Caco-2 (cell line): ENCODE results near the gene SLC39A5. TPM values are rescaled to one million over a fixed set of nuclear protein-coding genes. Genes with fewer than 3 reads are reported as not detected.
A peak's percentile ranks its signal among the peaks of the same experiment; 100 is the strongest.

Source experiments
- BruUV-seq: library from RNA; stranded (reverse); fragments of 400-500 nt; replicated peaks from 2 replicates; lab custom pipeline; 2021; lab: Mats Ljungman, UMichigan
- CTCF ChIA-PET: fragments of 300-600 bp; sonication (Branson Sonifier 250); formaldehyde crosslinking; loops from one replicate; lab custom pipeline; 2022; ENCODE audit warnings: antibody characterized with exemption; lab: Charles Lee
- POLR2A ChIA-PET: fragments of 300-600 bp; sonication (Branson Sonifier 250); formaldehyde crosslinking; loops from one replicate; lab custom pipeline; 2022; ENCODE audit warnings: antibody characterized with exemption; lab: Charles Lee
- DNase-seq, 2 experiments: peaks; one replicate each; pipeline versions ENCODE4 v3.0.0 to v3.0.0-alpha.2; 2020 to 2022
- H3K27me3 ChIP-seq: replicated peaks from 2 replicates; pipeline ENCODE4 v1.6.0; 2011; ENCODE audit warnings: low read length; ENCODE audit not compliant: control insufficient read depth, insufficient read depth
- H3K36me3 ChIP-seq: 2 replicates; pipeline ENCODE4 v1.5.1; 2011; ENCODE audit warnings: low read length; ENCODE audit not compliant: control insufficient read depth, insufficient read depth
- H3K4me1 ChIP-seq: fragments of 250-450 bp; sonication (Bioruptor Pico); 2 replicates; pipeline ENCODE4 v1.5.1; 2020; ENCODE audit warnings: mild to moderate bottlenecking
- H3K4me3 ChIP-seq: 2 replicates; pipeline ENCODE4 v1.5.1; 2011; ENCODE audit warnings: low read depth, mild to moderate bottlenecking, control low read depth, low read length
- H3K9me3 ChIP-seq: fragments of 250-450 bp; sonication (Bioruptor Pico); 2 replicates; pipeline ENCODE4 v1.5.1; 2020; ENCODE audit warnings: mild to moderate bottlenecking, moderate library complexity
- H3K27ac Mint-ChIP-seq: one replicate; pipeline ENCODE4 v1.8.0; 2022; ENCODE audit warnings: mixed read lengths; ENCODE audit not compliant: unreplicated experiment
- H3K27me3 Mint-ChIP-seq: one replicate; pipeline ENCODE4 v1.8.0; 2022; ENCODE audit warnings: mixed read lengths; ENCODE audit not compliant: insufficient read depth, unreplicated experiment
- H3K36me3 Mint-ChIP-seq: one replicate; pipeline ENCODE4 v1.8.0; 2022; ENCODE audit warnings: mild to moderate bottlenecking, mixed read lengths; ENCODE audit not compliant: insufficient read depth, unreplicated experiment
- H3K4me1 Mint-ChIP-seq: one replicate; pipeline ENCODE4 v1.8.0; 2022; ENCODE audit warnings: low read depth, mixed read lengths; ENCODE audit not compliant: unreplicated experiment
- H3K4me3 Mint-ChIP-seq: one replicate; pipeline ENCODE4 v1.8.0; 2022; ENCODE audit warnings: mild to moderate bottlenecking, moderate library complexity, mixed read lengths; ENCODE audit not compliant: unreplicated experiment
- H3K9me3 Mint-ChIP-seq: one replicate; pipeline ENCODE4 v1.8.0; 2022; ENCODE audit warnings: mixed read lengths; ENCODE audit not compliant: unreplicated experiment
- CTCF ChIP-seq, 2 experiments: fragments of 200-600 bp in 1 of 2; IDR thresholded peaks; 1 replicate in 1 of 2; 2 replicates in 1 of 2; pipeline versions ENCODE4 v1.5.1 to v1.8.0; 2011 to 2022; ENCODE audit warnings: antibody characterized with exemption in 1 of 2, control low read depth in 1 of 2, inconsistent platforms in 1 of 2, low read depth in 1 of 2, low read length in 1 of 2, mild to moderate bottlenecking in 1 of 2, moderate library complexity in 1 of 2; ENCODE audit not compliant: insufficient read depth in 1 of 2, severe bottlenecking in 1 of 2, unreplicated experiment in 1 of 2
- intact Hi-C: fragments of 100-400 bp; cut with micrococcal nuclease; formaldehyde crosslinking; loops from one replicate; pipeline ENCODE4 v1.10.0; 2022; ENCODE audit not compliant: unreplicated experiment
- total RNA-seq: library from RNA; stranded (reverse); gene quantifications from 2 replicates; pipeline ENCODE4 v1.2.3, GENCODE V29; 2022

Gene SLC39A5
- total RNA-seq, 1 experiment from 2014 or later = 110 TPM

GRCh38 chr12:56221757-56222530 lies 7.9 kb upstream of the SLC39A5 start, which contains the start of gene RNF41:
Gene RNF41 (minus strand): TSS chr12:56221922. CDS start chr12:56214047, 7,875 bp downstream.
- H3K4me1 Mint-ChIP-seq = peaks cover under 1% of the 10 kb centered on the region
- Histone ChIP-seq H3K4me3 (peak within 1 kb of the TSS; percentile 66), H3K36me3 (no peaks in the 10 kb centered on the region), H3K9me3 (no peaks in the 10 kb centered on the region), H3K4me1 (peaks cover 4% of the 10 kb centered on the region), H3K27me3 (no peaks in the 10 kb centered on the region)
- H3K27me3 Mint-ChIP-seq = no peaks in the 10 kb centered on the region
- TSS peak; percentile 65 for BruUV-seq
- peak within 1 kb of the TSS; percentile 99 for H3K4me3 Mint-ChIP-seq
- H3K36me3 Mint-ChIP-seq = peaks cover 41% of the 10 kb centered on the region
- DNase-seq = peak; percentile 97 to 98
- ChIA-PET POLR2A (interaction anchor here (0.6 to 2.8 kb wide), 24 partner anchors 9 to 1121 kb away, joined by 3 to 19 read pairs (median 5); partner anchors contain the start of genes ANKRD52, CNPY2, COQ10A and ESYT1), CTCF (interaction anchor here (0.6 to 4.2 kb wide), 18 partner anchors 9 to 175 kb away, joined by 3 to 61 read pairs (median 6); partner anchors contain the start of genes ANKRD52, COQ10A, ESYT1 and SMARCC2)
- peak in 1 of 2 experiments; percentile 16 for TF ChIP-seq CTCF (IDR thresholded peaks at IDR 0.05; ENCODE audit: insufficient read depth in 1 of 2, low read depth in 1 of 2, low read length in 1 of 2, severe bottlenecking in 1 of 2, unreplicated experiment in 1 of 2)
- H3K9me3 Mint-ChIP-seq = peaks cover under 1% of the 10 kb centered on the region
- peak within 1 kb of the TSS; percentile 98 for H3K27ac Mint-ChIP-seq
- intact Hi-C loops = loop anchor here (1.0 to 5.0 kb wide), 2 partner anchors 8 to 35 kb away; partner anchors contain the start of genes ANKRD52 and SLC39A5

GRCh38 chr12:56222531-56222895 lies 7.3 kb upstream of the SLC39A5 start:
- no peaks in the 10 kb centered on the region for H3K9me3 Mint-ChIP-seq
- peak overlapping the region; percentile 59 for H3K4me3 ChIP-seq
- no peaks in the 10 kb centered on the region for H3K27me3 Mint-ChIP-seq
- no peak for DNase-seq
- intact Hi-C loops = loop anchor here (1.0 to 5.0 kb wide), 2 partner anchors 8 to 35 kb away; partner anchors contain the start of genes ANKRD52 and SLC39A5
- H3K4me1 ChIP-seq = peaks cover 4% of the 10 kb centered on the region
- ChIA-PET POLR2A (interaction anchor here (1.1 to 2.8 kb wide), 11 partner anchors 8 to 138 kb away, joined by 3 to 19 read pairs (median 9); partner anchors contain the start of genes ANKRD52, CNPY2, SMARCC2 and STAT2), CTCF (interaction anchor here (0.6 to 4.2 kb wide), 13 partner anchors 9 to 175 kb away, joined by 3 to 61 read pairs (median 13); partner anchors contain the start of genes ANKRD52, COQ10A, ESYT1 and SMARCC2)
- no peaks in the 10 kb centered on the region for H3K36me3 ChIP-seq
- no peaks in the 10 kb centered on the region for H3K27me3 ChIP-seq
- no peak for TF ChIP-seq CTCF (IDR thresholded peaks at IDR 0.05; ENCODE audit: insufficient read depth in 1 of 2, low read depth in 1 of 2, low read length in 1 of 2, severe bottlenecking in 1 of 2, unreplicated experiment in 1 of 2)
- H3K4me3 Mint-ChIP-seq = peak overlapping the region; percentile 99
- no peaks in the 10 kb centered on the region for H3K9me3 ChIP-seq
- H3K36me3 Mint-ChIP-seq = peaks cover 35% of the 10 kb centered on the region
- TSS peak; percentile 31 for BruUV-seq
- no peaks in the 10 kb centered on the region for H3K4me1 Mint-ChIP-seq
- H3K27ac Mint-ChIP-seq = peak overlapping the region; percentile 98

- Histone ChIP-seq H3K27me3 (no peaks in the 10 kb centered on the region), H3K4me3 (peak overlapping the region; percentile 59), H3K4me1 (peaks cover 4% of the 10 kb centered on the region), H3K9me3 (no peaks in the 10 kb centered on the region), H3K36me3 (no peaks in the 10 kb centered on the region)
- CTCF ChIA-PET = interaction anchor here (4.2 kb wide), 1 partner anchor 18 kb away, joined by 61 read pairs; no protein-coding TSS in a partner anchor
- H3K4me3 Mint-ChIP-seq = peak overlapping the region; percentile 99
- POLR2A ChIA-PET = no interaction called here
- DNase-seq = no peak
- H3K4me1 Mint-ChIP-seq = no peaks in the 10 kb centered on the region
- BruUV-seq = no TSS peak
- H3K27ac Mint-ChIP-seq = peak overlapping the region; percentile 98
- no peaks in the 10 kb centered on the region for H3K9me3 Mint-ChIP-seq
- H3K27me3 Mint-ChIP-seq = no peaks in the 10 kb centered on the region
- TF ChIP-seq CTCF (IDR thresholded peaks at IDR 0.05; ENCODE audit: insufficient read depth in 1 of 2, low read depth in 1 of 2, low read length in 1 of 2, severe bottlenecking in 1 of 2, unreplicated experiment in 1 of 2) = no peak
- H3K36me3 Mint-ChIP-seq = peaks cover 31% of the 10 kb centered on the region
- intact Hi-C loops = loop anchor here (1.0 to 5.0 kb wide), 5 partner anchors 17 to 105 kb away; partner anchors contain the start of genes ANKRD52 and ZC3H10
Measured at GRCh38 chr12:56223571-56224101, 6.2 kb upstream of the SLC39A5 start.
